ENCODE data around the gene PLOD3.

DNA sequence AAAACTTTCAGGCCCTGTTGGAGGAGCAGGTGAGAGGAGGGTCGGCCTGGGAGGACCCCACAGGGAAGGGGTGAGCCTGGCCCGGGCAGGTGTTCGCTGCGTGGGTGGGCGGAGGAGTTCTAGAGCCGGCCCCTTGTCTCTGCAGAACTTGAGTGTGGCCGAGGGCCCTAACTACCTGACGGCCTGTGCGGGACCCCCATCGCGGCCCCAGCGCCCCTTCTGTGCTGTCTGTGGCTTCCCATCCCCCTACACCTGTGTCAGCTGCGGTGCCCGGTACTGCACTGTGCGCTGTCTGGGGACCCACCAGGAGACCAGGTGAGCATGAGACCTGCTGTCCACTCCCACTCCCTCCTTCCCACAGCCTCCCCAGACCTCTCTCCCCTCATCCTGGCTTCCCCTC lies 6.1 kb upstream of the PLOD3 start:
- TF ChIP-seq POLR2A (IDR thresholded peaks at IDR 0.05) = no peak
- no peak for TF ChIP-seq EP300 (IDR thresholded peaks at IDR 0.05)
- TF ChIP-seq, protein P1, sequence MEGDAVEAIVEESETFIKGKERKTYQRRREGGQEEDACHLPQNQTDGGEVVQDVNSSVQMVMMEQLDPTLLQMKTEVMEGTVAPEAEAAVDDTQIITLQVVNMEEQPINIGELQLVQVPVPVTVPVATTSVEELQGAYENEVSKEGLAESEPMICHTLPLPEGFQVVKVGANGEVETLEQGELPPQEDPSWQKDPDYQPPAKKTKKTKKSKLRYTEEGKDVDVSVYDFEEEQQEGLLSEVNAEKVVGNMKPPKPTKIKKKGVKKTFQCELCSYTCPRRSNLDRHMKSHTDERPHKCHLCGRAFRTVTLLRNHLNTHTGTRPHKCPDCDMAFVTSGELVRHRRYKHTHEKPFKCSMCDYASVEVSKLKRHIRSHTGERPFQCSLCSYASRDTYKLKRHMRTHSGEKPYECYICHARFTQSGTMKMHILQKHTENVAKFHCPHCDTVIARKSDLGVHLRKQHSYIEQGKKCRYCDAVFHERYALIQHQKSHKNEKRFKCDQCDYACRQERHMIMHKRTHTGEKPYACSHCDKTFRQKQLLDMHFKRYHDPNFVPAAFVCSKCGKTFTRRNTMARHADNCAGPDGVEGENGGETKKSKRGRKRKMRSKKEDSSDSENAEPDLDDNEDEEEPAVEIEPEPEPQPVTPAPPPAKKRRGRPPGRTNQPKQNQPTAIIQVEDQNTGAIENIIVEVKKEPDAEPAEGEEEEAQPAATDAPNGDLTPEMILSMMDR (IDR thresholded peaks at IDR 0.05) = no peak
- TF ChIP-seq POLR2AphosphoS5 (IDR thresholded peaks at IDR 0.05) = no peak

Data from stomach (tissue), 4 donors.